ENCODE data around the gene ADGRB3.
"Not testable (repeated sequence)": the region's sequence is repeated elsewhere in the genome, so short reads cannot be mapped to it uniquely, and the experiment has no call there.

Gene ADGRB3

DNA sequence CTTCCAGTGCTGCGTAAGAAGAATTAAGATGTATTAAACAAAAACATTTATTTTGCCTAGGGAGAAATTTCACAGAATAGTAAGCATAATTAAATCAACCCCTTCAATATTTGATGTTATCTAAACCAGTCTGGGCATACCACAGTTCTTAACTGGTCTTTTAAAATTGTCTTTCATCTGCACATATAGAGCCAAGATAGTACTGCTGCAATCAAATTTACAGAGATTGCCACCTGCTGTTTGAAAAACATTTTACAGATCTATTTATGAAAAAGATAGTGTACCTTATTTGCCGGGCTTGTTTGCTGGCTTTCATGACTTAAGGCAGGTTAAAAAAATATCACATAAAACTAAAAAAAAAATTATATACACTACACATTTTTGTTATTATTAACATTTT lies 323.2 kb downstream of the ADGRB3 start:
- DNase-seq (ENCODE audit: low read depth), result no peak

DNA sequence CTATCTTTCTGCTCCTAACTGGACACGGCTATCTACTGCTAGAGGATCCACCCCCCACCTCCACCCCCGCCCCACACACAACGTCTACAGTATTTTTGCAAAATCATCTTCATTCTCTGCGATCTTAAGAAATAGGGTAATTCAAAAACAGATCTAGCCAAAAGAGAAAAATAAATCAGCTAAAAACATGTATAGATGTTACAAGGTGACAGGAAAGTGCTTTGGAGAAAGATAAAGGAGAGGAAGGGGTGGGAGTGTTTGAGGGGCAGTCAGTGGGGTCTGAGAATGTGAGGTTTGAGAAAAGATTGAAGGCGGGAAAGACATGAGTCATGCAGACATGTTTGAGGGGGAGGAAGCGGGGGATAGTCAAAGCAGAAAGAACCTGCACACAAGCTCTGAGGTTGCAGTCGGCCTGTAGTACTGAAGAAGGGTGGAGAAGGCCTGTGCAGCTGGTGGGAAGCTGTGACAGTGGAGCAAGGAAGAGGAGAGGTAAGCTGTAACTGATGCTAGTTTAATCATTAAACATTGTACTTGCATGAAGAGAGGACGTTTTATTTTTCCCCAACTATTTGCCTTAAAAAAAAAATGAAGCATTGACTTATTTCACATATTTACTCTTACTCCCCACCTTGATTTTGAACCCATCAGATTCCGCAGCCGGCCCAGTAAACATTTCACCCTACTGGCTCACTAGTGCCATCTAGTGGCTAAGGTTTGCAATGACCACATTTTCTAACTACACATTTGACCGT lies 332.6 kb downstream of the ADGRB3 start:
- no peak for DNase-seq (ENCODE audit: low read depth)

DNA sequence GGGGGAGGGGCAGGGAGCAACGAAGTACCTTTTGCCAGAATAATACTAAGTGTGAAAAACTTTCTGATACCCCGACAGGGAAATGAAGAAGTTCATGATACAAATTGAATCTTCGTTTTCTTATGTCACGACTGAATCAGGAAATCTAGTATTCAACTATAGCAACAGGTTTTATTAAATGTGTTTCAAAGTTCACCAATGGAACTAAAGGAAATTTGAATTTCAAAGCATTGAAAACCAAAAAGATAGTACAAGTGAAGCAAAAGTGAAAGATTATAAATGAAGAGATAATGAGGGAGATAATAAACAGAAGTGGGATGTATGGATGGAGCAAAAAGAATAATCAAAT lies 333.2 kb downstream of the ADGRB3 start:
- DNase-seq (ENCODE audit: low read depth), result no peak

DNA sequence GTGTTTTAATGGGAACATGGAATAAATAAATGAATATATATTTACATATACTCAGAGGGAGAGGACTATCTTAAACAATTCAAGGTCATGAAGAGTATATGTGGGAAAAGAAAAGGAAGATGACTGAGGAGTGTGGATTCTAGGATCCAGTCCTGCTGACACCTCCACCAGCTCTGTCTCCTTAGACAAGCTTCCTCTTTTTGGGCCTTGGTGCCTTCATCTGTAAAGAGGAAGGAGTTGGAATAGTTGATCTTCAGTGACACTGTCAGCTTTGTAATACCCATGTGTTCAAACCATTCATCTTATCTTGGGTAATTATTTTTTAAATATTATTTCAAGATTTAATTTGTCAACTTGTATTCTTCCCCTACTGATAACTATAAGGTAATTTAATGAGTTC lies 338.0 kb downstream of the ADGRB3 start:
- no peak for DNase-seq (ENCODE audit: low read depth)

DNA sequence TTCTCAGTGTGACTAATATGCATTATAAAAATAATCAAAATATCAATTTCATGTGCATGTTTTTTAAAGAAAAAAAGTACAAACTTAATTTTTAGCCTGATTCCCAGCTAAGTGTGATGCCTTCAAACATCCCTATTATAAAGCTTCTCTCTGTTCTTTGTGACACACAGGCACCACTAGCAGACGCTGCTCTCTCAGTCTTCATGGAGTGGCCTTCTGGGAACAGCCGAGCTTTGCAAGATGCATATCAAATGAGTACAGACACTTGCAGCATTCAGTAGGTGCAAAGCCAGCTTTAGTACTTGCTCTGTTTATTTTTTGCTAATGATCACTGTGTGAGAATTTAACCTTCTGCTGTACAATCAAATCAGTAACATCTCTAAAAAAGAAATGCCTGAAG lies 340.0 kb downstream of the ADGRB3 start:
- no peak for DNase-seq (ENCODE audit: low read depth)

DNA sequence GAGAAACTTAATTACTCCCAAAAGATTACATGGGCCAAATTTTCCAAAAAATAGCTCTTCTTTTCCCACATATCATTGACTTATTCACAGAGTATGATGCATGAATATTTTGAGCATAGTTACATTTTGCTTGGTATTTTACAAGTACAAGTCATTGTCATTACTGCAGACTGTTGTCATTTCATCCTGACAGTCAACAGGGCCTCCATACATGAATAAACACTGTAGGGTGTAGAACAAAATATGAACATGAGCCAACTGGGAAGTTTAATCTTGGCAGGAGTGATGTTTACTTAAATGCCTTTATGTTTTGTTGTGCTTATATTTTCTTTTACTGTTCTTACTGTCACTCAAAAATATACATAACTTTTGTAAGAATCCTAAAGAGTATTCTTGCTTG lies 340.7 kb downstream of the ADGRB3 start:
- no peak for DNase-seq (ENCODE audit: low read depth)

DNA sequence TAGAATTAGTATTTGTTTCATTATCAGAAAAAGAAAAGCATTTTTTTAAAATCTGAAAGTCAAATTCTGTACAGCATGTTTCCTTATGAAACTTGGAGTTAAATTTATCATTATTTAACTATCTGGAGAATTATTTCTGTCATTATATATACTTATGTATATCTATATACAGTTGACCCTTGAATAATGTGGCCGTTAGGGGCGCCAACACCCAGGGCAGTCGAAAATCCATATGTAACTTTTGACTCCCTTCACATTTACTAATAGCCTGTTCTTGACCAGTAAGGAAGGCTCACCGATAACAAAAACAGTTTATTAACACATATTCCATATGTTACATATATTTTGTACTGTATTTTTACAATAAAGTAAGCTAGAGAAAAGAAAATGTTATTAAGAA lies 341.2 kb downstream of the ADGRB3 start:
- no peak for DNase-seq (ENCODE audit: low read depth)

DNA sequence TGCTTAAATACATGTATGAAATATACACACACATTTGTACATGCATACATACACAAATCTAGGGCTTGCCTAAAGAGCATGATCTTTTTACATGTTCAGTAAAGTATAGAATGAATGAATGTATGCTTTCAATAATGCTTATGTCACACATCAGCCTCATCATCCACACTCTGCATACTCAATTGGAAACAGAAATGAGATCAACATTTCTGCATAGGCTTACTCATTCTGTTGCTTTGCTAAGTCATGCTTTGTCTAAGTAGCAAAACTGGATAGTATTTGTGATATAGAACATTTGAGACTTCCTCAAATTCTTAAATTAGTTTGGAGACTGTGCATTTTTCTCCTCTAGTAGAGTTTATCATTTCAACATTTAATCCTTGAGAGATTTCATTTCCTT lies 343.3 kb downstream of the ADGRB3 start:
- no peak for DNase-seq (ENCODE audit: low read depth)

DNA sequence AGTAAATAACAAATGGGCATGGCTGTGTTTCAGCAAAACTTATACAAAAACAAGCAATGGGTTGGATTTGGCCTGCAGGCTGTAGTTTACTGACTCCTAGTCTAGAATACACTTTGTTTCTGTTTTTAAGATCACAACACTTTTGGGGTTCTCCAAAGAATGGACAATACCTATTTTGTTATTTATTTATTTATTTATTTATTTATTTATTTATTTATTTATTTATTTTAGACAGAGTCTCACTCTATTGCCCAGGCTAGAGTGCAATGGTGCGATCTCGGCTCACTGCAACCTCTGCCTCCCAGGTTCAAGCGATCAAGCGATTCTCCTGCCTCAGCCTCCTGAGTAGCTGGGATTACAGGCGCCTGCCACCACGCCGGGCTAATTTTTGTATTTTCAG lies 346.6 kb downstream of the ADGRB3 start:
- DNase-seq (ENCODE audit: low read depth), result not testable (repeated sequence)

DNA sequence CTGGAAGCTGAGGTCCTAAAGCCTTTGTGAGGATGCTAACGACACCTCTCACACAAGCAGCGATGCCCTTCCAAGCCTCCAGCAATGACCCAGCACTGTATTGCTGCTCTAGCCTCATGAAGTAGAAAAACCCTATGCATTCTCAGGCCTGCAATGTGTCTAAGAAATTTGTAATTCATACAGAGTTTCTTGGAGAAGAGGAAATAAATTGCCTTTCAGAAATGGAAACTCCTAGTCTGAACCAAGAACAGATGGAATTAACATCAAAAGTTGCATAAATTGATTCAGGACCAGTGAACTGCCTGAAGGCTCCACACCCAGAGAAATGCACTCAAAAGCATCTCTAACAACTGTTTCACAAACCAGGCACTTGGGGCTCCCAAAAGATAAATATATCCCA lies 353.6 kb downstream of the ADGRB3 start:
- DNase-seq (ENCODE audit: low read depth), result no peak

DNA sequence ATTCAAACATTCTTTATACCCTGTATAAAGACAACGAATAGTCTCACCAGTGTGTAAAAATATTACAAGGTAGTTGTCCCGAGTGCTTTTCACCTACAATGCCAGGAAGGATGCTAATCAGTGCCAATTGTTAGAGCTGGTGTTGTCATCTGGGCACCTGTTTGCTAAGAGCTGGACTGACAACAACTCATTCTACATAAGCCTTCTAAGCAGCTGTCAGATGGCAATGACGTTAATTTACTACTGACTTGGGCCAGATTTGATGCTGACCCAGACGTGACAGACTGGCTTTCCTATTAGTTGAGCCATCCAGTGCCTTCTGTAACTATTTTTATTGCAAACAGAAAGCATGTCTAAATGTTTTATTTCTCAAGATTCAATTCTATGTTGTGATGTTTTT lies 355.2 kb downstream of the ADGRB3 start:
- no peak for DNase-seq (ENCODE audit: low read depth)

DNA sequence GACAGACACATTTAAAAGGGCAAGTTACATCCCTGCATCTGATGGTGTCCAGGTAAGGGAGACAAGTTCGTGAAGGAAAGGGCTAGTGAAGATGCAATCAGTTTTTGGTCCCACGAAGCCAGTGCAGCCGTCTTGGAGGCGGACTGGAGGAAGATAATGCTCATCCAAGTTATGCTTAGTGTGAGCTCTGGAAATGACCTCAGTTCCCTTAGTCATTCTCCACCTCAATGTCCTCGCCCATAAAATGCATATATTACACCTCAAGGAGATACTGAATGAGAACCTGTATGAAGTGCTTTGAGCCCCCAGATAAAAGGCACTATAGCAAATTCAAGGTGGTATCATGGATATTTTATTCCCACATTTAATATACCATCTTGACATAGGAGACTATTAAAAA lies 358.8 kb downstream of the ADGRB3 start:
- DNase-seq (ENCODE audit: low read depth), result no peak

DNA sequence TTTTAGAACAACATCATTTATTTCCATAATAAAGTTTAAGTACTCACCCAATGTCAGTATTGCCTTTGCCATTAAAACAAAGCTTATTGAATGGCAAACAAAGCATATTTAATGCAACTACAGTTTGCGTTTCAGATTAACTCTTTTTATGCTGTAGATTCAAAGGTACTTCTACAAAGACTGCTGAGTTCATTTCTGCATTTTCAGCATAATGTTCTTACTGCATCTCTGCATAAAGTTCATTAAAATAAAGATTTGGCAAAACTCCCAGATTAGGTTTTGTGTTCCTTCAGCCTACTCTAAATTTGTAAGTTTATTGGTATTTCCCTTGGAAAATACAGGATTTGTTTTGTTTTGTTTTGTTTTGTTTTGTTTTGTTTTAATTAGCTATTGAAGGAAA lies 359.4 kb downstream of the ADGRB3 start:
- no peak for DNase-seq (ENCODE audit: low read depth)

DNA sequence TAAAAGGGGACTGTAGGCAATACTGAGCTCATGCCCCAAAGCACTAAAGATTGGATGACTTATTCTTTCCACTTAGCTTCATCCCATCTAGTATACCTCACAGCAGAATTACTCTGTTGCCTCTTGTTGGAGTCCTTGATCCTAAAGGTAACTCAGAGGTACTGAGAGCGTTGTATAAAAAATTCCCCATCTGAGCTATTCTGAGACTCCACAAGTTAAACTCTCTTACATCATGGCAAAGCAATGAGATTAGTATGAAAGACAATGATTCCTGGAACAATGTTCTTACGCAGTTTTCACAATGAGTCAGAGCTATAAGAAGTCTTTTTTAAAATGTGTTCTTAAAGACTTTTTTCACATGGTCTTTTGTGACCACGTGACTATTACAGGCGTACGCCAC lies 370.1 kb downstream of the ADGRB3 start:
- no peak for DNase-seq (ENCODE audit: low read depth)

DNA sequence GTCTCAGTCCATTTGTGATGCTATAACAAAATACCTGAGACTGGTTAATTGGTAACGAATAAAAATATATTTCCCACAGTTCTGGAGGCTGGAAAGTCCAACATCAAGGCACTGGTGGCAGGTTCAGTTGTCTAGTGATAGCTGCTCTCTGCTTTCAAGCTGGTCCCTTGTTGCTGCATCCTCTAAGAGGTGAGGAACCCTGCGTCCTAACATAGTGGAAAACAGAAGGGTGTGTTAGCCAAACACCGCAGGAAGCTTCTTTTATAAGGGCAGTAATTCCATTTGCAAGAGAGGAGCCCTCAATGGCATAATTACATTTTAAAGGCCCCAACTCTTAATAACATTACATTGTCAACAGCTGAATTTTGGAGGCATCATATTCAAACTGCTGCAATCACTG lies 372.7 kb downstream of the ADGRB3 start:
- DNase-seq (ENCODE audit: low read depth), result no peak

DNA sequence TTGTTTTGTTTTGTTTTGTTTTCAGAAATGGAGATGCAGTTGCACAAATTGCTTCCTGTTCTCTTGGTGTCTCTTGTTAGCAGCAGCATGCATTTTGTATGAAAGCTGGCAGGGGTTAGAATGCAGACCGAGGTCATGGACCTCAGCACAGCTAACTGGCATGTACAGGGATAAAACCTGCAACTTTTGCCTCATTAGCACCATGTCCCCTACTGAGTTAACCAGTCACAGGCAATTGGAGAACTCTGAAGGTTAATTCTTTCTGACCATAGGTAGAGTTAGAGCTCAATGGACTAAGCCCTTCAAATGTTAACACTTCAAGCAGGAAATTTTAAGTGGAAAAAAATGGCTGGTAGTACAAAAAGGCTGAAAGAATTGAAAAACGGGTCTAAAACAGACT lies 377.1 kb downstream of the ADGRB3 start:
- DNase-seq (ENCODE audit: low read depth), result no peak

DNA sequence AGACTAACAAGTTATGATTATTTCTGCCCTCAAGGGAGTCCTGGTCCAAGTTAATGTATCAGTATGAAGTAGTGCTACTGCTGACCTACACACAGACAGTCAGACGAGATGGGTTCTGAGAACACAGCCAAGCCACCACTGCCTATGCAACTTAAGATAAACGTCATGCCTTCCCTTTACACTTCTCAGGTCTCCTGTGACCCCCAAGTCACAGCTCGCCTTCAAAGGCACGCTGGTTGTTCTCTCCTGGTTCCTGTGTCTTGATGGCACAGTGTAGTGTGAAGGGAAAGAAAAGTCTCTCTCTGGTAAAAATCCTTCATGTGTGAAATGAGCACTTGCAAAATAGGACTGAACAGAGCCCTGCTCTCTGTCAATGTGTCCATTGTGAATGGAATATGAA lies 377.8 kb downstream of the ADGRB3 start:
- no peak for DNase-seq (ENCODE audit: low read depth)

DNA sequence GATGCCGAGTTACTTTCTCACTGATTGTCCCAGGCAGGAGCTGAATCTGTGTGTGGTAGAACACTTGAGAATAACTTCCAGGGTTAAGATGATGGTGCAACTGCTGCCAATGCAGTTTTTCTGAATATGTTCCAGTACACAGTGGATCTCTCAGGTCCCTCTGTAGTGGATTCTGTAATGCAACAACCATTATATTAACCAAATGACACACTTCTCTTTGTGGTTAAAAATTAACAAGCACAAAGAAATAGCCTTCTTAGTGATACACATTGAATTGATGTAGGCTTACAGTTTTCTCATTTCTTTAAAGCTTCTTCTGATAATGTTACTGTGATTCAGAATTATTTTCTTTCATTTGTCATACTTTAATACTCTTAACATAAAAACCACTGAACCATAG lies 383.8 kb downstream of the ADGRB3 start:
- no peak for DNase-seq (ENCODE audit: low read depth)

DNA sequence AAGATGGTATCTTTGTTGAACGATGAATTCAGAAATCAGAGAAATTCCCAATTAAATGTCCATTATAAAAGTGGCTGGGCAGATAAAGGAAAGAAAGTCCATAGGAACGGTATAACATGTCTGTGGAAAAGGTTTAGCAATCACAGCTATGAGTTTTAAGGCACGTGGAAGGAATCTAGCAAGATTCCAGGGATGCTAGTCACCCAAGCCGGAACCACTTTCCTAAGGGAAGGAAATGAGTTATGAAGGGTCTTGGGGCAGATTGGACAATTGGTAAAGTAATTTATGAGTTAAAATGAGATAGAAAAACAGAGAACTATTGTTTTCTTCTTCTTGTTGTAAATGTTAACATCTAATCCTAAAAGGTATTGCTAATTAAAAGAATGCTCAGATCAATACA lies 384.8 kb downstream of the ADGRB3 start:
- no peak for DNase-seq (ENCODE audit: low read depth)

DNA sequence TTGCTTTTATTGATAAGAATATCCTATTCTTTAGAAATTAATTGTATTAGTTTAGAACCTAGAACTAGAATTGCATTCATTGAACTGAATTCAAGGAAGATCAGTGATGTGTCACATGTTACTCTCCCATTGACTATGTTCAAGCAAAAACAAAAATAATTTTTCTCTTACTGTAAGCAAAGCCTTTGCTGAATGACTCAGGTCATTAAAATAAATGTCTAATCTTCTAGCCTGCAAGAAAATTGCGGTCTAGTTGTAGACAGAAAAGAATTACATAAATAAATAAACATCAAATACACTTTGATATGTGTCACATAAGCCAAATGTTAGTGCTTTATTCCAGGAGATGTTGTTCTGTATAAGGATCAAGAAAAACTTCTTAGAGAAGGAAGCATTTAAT lies 387.9 kb downstream of the ADGRB3 start:
- no peak for DNase-seq (ENCODE audit: low read depth)

DNA sequence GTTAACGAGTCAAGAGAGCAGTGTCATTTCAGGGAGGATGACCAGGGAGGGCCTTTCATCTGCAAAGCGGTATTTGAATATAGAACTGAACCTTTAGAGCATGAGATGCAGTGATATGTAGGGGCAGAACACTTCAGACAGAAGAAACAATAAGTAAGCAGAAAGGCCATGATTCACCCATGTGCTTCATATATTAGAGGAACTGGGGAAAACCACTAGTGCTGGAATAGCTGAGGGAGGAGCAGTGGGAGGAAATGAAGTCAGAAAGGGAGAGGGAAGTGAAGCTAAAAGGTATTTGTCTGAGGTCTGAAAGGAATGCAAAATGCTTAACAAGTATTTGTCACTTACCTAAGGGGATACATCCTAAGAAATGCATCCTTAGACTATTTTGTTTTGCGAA lies 391.2 kb downstream of the ADGRB3 start:
- no peak for DNase-seq (ENCODE audit: low read depth)

DNA sequence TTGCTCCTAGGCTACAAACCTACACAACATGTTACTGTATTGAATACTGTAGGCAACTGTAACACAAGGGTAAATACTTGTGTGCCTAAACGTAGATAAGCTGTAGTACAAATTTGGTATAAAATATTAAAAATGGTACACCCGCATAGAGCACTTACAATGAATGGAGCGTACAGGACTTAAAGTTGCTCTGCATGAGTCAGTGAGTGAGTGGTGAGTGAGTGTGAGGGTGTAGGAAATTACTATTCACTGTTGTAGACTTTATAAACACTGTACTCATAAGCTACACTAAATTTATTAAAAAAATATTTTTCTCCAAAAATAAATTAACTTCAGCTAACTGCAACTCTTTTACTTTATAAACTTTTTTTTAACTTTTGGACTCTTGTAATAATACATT lies 391.6 kb downstream of the ADGRB3 start:
- no peak for DNase-seq (ENCODE audit: low read depth)

DNA sequence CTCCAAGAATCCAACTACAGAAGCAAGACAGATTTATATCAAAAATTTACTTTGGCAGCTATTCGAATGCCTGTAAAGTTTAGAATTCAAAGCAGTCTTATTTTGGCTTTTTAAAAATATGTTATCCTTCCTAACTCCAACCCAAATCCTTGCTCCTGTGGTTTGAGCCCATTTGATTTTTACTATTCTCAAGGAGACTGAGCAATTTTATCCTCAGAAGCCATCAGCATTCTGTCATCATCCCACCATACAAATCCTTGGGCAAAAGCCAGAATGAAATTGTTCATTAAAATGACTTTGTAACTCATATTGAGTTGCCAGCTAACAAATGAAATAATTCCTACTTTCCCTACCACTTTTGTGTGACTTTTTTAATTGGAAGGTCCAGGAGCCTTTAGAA lies 392.8 kb downstream of the ADGRB3 start:
- DNase-seq (ENCODE audit: low read depth), result no peak

DNA sequence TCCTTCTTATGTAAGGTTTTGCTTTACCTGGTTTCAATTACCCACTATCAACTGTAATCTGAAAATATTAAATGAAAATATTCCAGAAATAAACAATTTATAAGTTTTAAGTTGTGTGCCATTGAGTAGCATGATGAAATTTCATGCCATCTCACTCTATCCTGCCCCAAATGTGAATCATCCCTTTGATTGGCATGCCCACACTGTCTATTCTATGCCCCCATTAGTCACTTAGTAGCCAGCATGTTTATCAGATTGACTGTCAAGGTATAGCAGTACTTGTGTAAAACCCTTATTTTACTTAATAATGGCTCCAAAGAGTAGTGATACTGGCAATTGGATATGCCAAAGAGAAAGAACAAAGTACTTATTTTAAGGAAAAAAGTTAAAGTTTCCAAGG lies 403.8 kb downstream of the ADGRB3 start:
- DNase-seq (ENCODE audit: low read depth), result no peak

DNA sequence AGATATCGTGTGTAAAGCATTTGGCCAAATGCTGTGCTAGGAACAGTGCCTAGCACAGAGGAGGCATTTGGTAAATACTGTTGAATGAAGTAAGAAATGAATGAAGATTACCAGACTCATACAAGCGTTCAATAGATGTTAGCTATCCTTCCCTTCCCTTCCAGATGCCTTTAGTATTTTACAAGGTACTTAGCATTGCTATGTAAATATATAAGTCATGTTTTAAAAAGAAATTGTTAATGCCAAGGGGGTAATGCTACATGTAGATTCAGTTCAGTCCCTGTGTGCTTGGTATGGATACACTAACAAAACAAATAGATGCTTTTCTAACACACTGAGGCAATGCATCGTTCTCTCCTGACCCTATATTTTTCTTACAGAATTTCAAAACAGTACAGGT lies 407.2 kb downstream of the ADGRB3 start:
- no peak for DNase-seq (ENCODE audit: low read depth)

Data from stimulated activated CD8-positive, alpha-beta memory T cell treated with anti-CD3 and anti-CD28 coated beads, Interleukin-12 subunit alpha, Interleukin-12 subunit beta, amount 100 ng/mL, for 4 hours (primary cell).